Thymus (tissue), 11 donors: ENCODE data around the gene SH2B2. TPM values are rescaled to one million over a fixed set of nuclear protein-coding genes. Genes with fewer than 3 reads are reported as not detected.

ENCODE experiments used
- DNase-seq, 9 donors: peaks; one replicate each; pipeline ENCODE4 v3.0.0-alpha.2; 2013; ENCODE audit warnings: low spot score in 9 of 9, low read depth in 6 of 9, missing footprints in 1 of 9
- H3K27ac ChIP-seq, 2 donors: one replicate each; pipeline ENCODE4 v1.5.1; 2013; ENCODE audit warnings: control low read depth in 1 of 2, low read depth in 1 of 2, low read length in 1 of 2, mild to moderate bottlenecking in 1 of 2, moderate library complexity in 1 of 2
- H3K27me3 ChIP-seq, 2 donors: one replicate each; pipeline ENCODE4 v1.5.1; 2013; ENCODE audit warnings: low read length in 1 of 2; ENCODE audit not compliant: control insufficient read depth in 2 of 2, insufficient read depth in 1 of 2
- H3K36me3 ChIP-seq, 2 donors: one replicate each; pipeline ENCODE4 v1.5.1; 2013; ENCODE audit warnings: low read length in 1 of 2, mild to moderate bottlenecking in 1 of 2, moderate library complexity in 1 of 2; ENCODE audit not compliant: control insufficient read depth in 2 of 2, insufficient read depth in 2 of 2
- H3K4me1 ChIP-seq, 2 donors: one replicate each; pipeline ENCODE4 v1.5.1; 2013; ENCODE audit warnings: low read length in 2 of 2; ENCODE audit not compliant: control insufficient read depth in 2 of 2, insufficient read depth in 2 of 2
- H3K4me3 ChIP-seq, 2 donors: one replicate each; pipeline ENCODE4 v1.5.1; 2013; ENCODE audit warnings: low read length in 2 of 2, control low read depth in 1 of 2, mild to moderate bottlenecking in 1 of 2
- H3K9me3 ChIP-seq, 2 donors: one replicate each; pipeline ENCODE4 v1.5.1; 2013; ENCODE audit warnings: low read length in 1 of 2, mild to moderate bottlenecking in 1 of 2; ENCODE audit not compliant: control insufficient read depth in 2 of 2, insufficient read depth in 1 of 2
- WGBS: extraction: QIAGEN DNeasy Blood & Tissue Kit; methylation state at CpG from one replicate; pipeline ENCODE4 v1.1.7; 2013; 5-methylcytosine and 5-hydroxymethylcytosine counted together
- polyA plus RNA-seq: library from polyadenylated mRNA; stranded (reverse); fragments of 200-250 nt; gene quantifications from one replicate; pipeline ENCODE4 v1.2.3, GENCODE V29; 2013
- total RNA-seq: library from RNA; stranded (reverse); fragments of 120-200 nt; gene quantifications from one replicate; pipeline ENCODE4 v1.2.4, GENCODE V29; 2013
- donor health status: healthy.

Gene SH2B2
- total and polyA plus RNA-seq, 2 donors: 0.76 to 3.9 TPM

- DNase-seq: no peak
- WGBS: 94% methylated on average over 16 of the region's 16 CpGs
Observed at GRCh38 chr7:102272917-102273748, 13.5 kb upstream of the SH2B2 start.

DNA sequence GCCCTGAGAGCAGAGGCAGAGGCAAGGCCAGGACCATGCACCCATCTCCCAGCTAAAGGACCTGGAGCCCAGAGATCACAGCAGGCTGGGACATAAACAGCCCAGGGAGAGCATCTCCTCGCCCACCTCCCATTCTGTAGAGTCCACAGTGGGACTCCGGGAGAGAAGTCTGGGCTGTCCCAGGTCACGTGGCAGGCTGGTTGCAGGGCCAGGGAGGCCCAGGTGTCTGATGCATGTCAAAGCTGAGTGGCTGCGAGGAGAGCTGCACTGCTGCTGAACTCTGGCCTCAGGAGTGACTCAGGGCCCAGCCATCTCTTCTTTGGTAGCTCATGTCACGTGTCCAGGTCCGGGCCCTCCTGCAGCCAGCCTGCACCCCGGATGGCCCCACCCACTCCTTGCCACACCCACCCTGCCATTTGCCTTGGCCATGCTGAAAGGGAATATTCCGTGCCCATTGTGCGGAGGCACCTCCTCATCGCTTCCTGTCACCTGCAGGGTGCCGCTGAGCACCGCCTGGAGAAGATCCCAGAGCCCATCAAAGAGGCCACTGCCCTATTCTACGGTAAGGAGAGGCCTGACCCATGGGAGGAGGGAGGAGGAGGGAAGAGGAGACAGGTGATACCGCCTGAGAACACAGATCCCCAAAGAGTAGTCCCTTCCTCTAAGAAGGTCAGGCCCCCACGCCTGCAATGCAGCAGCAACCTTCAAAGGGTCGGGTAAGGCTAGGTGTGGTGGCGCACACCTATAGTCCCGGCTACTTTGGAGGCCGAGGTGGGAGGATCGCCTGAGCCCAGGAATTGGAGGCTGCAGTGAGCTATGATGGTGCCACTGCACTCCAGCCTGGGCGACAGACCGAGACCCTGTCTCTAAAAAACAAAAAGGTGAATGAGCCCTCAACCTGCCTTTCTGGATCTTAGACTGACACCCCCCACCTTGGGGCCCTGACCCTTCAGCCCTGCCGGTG lies 12.6 kb upstream of the SH2B2 start:
- Histone ChIP-seq H3K27me3 (no peaks in the 10 kb centered on the region), H3K36me3 (no peaks in the 10 kb centered on the region), H3K9me3 (no peaks in the 10 kb centered on the region), H3K4me3 (no peak overlapping the region), H3K4me1 (no peaks in the 10 kb centered on the region), H3K27ac (no peak overlapping the region)
- WGBS: 88% methylated on average over 23 of the region's 23 CpGs
- no peak for DNase-seq

More at GRCh38 chr7:102272917-102273748, 13.5 kb upstream of the SH2B2 start:
- Histone ChIP-seq H3K4me1 (peaks cover 3 to 7% of the 10 kb centered on the region in 2 donors), H3K9me3 (no peaks in the 10 kb centered on the region), H3K36me3 (no peaks in the 10 kb centered on the region), H3K27me3 (no peaks in the 10 kb centered on the region), H3K4me3 (no peak overlapping the region), H3K27ac (no peak overlapping the region)

- 93% methylated on average over 10 of the region's 10 CpGs for WGBS
- no peak overlapping the region for H3K4me3 ChIP-seq
- H3K4me1 ChIP-seq: peaks cover 0 to 7% of the 10 kb centered on the region in 2 donors
- H3K27me3 ChIP-seq: no peaks in the 10 kb centered on the region
- H3K36me3 ChIP-seq: no peaks in the 10 kb centered on the region
- H3K27ac ChIP-seq: no peak overlapping the region
- DNase-seq: no peak
- no peaks in the 10 kb centered on the region for H3K9me3 ChIP-seq
Observed at GRCh38 chr7:102275123-102275703, 11.5 kb upstream of the SH2B2 start.

DNA sequence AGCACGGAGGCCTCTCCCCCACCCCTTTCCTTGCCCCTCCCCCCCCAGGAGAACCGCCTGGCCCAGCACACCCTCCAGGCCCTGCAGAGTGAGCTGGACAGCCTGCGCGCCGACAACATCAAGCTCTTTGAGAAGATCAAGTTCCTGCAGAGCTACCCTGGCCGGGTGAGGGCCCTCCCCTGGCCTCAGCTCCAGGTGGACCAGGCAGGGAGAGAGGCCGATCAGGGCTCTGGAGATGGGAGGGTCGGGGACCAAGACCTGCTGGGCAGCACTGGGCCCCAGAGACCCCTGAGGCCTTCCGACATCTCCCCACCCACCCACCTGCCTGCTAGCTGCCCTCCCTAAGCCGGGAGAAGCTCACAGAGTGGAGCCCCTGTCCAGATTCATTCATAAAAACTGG lies 8.8 kb upstream of the SH2B2 start:
- no peak for DNase-seq
- Histone ChIP-seq H3K9me3 (no peaks in the 10 kb centered on the region), H3K4me1 (peaks cover 0 to 7% of the 10 kb centered on the region in 2 donors), H3K27ac (no peak overlapping the region), H3K4me3 (no peak overlapping the region), H3K36me3 (no peaks in the 10 kb centered on the region), H3K27me3 (no peaks in the 10 kb centered on the region)
- 95% methylated on average over 10 of the region's 10 CpGs for WGBS

DNA sequence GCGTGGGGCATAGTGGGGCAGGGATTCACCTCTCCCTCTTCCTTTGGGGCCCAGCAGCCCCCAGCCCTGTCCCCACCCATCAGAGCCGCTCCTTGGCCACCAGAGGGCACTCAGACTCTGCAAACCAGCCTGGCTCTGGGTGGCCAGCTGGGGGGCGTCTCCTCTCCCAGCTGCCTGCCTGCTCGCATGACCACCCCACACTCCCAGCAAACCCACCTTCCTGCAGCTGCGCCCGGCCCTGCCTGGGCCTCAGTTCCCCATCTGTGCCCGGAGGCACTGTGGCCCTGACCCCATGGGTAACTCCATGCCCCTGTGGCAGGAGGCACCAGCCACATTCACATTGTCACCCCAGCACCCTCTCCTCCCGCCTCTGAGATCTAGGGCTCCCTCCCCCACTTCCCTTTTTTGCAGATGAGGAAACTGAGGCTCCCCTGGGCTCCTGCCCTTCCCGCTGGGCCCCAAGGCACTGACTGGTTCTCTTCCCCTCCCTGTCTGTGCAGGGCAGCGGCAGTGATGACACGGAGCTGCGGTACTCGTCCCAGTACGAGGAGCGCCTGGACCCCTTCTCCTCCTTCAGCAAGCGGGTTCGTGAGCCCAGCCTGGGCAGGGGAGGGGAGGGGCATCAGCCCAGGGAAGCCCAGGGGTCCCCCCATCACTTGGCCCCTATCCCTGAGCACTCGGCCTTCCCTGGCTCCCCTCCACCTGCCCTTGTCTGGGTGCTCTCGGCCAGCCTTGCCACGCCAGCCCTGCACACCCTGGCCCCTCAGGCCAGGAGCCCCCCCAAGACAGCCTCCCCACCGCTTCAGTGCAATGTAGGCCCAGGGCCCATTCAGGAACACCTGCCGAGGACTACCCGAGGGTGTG lies 6.9 kb upstream of the SH2B2 start:
- peaks cover 0 to 12% of the 10 kb centered on the region in 2 donors for H3K4me1 ChIP-seq
- 65% methylated on average over 22 of the region's 23 CpGs for WGBS
- H3K9me3 ChIP-seq: no peaks in the 10 kb centered on the region
- no peaks in the 10 kb centered on the region for H3K36me3 ChIP-seq
- H3K27me3 ChIP-seq: peaks cover under 1 to 11% of the 10 kb centered on the region in 2 donors
- no peak overlapping the region for H3K27ac ChIP-seq
- peak in 8 of 9 donors; percentile 39 to 80 (median 63) for DNase-seq
- no peak overlapping the region for H3K4me3 ChIP-seq

DNA sequence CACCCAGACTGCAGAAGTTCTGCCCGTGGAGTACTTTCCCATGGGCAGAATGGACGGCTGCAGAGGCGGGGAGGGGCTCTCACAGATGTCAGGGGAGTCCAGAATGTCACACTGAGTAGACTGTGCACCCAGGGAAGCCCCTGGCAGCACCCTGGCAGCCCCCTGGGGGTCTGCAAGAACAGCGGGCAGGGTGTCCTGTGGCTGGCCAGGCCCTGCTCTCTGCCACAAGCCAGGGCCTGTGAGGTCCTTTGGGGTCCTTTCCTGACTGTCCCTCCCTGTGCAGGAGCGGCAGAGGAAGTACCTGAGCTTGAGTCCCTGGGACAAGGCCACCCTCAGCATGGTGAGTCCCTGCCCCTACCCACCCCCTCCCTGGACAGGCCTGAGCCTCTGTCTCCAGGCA lies 6.1 kb upstream of the SH2B2 start:
- no peak for DNase-seq
- peaks cover 0 to 19% of the 10 kb centered on the region in 2 donors for H3K4me1 ChIP-seq
- peaks cover 7 to 19% of the 10 kb centered on the region in 2 donors for H3K27me3 ChIP-seq
- H3K27ac ChIP-seq: no peak overlapping the region
- H3K4me3 ChIP-seq: no peak overlapping the region
- no peaks in the 10 kb centered on the region for H3K9me3 ChIP-seq
- H3K36me3 ChIP-seq: no peaks in the 10 kb centered on the region
- WGBS: 98% methylated on average over 5 of the region's 5 CpGs

DNA sequence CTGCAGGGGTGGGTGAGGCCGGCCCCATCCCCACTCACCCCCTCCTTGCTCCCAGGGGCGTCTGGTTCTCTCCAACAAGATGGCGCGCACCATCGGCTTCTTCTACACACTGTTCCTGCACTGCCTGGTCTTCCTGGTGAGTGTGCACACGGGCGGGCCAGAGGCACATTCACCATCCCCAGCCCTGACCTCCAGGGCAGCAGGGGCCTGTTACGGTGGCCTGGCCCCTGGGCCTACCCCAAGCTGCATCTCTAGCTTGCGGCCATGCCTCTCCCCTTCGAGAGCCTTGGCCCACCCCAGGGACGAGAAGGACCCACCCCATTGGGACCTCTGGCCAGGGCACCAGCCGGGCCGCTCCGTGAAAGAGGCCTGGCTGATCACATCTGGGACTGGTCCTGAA lies 4.9 kb upstream of the SH2B2 start:
- 95% methylated on average over 14 of the region's 14 CpGs for WGBS
- Histone ChIP-seq H3K4me3 (no peak overlapping the region), H3K27me3 (peaks cover 16 to 29% of the 10 kb centered on the region in 2 donors), H3K36me3 (no peaks in the 10 kb centered on the region), H3K4me1 (peaks cover 0 to 26% of the 10 kb centered on the region in 2 donors), H3K27ac (no peak overlapping the region), H3K9me3 (no peaks in the 10 kb centered on the region)
- no peak for DNase-seq
